Activated CD4-positive, alpha-beta T cell treated with anti-CD3 and anti-CD28 coated beads, Interleukin-2, amount 50 U/mL, for 16 hours (primary cell): ENCODE results near the gene ARL5A.

Experiments used
- DNase-seq: peaks from one replicate; pipeline ENCODE4 v3.0.0-alpha.2; 2020

ARL5A gene

DNA sequence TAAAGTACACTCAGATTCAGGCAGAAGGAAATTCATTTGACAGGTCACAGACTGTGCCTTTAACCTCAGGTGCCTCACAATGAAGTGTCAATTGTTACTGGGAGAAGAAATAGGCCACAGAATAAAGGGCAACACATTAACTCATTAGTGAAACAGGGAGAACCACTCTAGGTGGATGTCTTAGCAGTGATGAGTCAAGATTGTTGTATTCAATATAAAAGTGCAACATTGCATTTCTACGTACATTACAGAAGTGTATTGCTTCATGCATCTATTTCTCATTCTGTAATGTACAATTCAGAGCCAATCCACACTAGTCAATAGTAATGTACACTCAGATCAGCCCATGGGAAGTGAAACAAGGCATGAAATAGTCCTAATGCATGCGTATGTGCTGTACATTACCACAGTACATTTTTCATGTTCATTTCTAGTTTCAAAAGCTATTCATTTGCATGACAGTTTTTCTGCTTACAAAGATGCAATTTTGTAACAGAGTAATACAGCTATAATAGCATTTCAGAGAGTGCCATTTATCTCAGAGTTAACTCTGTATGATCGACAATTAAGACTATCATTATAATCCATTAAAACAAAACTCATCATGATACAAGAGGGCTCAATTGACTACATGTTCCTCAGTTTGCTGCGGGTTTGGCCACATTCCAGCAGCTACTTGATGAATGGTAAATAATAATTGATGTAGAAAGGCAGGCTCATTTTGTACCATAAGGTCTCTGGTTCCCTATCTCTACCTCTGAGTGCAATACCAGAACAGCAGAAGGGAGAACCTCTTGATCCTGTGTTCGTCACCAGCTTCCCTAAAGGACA lies 12.2 kb upstream of the ARL5A start:
- DNase-seq: peak; percentile 36

DNA sequence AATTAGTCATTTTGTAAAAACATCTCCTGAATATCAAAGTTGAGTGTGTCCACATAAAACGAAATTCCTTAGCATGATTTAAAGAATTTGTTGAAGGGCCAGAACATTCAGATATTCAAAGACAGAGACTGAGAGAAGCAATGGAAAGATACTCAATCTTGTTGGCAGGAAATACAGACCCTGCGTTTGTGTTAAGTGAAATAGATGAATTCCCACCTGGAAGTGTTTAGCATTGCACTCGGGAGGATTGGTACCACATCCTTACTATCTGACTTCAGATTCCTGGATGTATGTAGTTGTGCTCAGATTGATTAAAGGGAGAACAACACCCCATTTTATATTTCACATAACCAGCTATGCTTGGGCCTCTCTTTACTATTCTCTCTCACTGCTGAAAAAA lies 9.7 kb upstream of the ARL5A start:
- no peak for DNase-seq

GRCh38 chr2:151833984-151834383 lies 5.8 kb upstream of the ARL5A start:
- no peak for DNase-seq

DNA sequence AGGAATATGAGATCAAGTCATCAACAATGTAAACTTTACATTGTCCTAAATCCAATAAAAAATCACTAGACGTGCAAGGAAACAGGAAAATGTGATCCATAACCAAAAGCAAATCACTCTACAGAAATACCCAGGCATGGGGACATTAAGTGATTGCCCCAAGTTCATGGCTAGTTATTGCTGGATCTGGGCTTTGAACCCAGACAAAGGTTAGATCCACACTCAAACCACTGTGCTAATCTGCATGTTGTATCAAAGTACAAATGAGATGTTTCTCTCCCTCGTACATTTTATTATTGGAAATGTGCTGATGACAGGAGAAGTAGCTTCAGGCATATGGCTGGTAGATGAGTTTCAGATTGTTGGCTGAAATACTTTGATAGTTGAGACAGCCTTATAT lies 2.7 kb upstream of the ARL5A start:
- no peak for DNase-seq

DNA sequence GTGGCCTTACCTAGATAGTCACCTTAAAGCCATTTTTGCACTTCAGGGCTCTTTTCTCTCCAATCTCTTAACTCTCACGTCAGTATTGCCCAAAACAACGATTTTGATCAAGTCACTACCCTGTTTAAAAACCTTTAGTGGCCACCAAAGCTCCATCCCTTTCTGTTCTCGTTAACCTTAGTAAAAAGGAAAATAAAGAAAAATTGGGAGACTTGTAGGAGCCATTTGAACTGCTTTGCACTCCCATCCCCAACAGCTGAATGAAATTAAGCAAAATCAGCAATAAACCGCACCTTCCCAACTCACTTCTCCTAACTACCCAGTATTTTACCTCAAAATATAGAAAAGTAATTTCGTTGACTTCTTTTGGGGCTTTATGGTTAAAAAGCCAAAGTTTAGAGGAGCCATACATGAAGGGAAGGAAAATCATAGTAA lies 686 bp upstream of the ARL5A start:
- no peak for DNase-seq

- DNase-seq: no peak
These were observed 568 bp downstream of the ARL5A start for GRCh38 chr2:151827564-151828142.

- no peak for DNase-seq
These were observed 1.5 kb downstream of the ARL5A start for GRCh38 chr2:151826737-151827157.

GRCh38 chr2:151824886-151825285 lies 3.3 kb downstream of the ARL5A start:
- no peak for DNase-seq

- no peak for DNase-seq
These were observed 4.6 kb downstream of the ARL5A start for GRCh38 chr2:151823651-151824050.

- DNase-seq: peak; percentile 85
These were observed 8.3 kb downstream of the ARL5A start for GRCh38 chr2:151819920-151820319.

DNA sequence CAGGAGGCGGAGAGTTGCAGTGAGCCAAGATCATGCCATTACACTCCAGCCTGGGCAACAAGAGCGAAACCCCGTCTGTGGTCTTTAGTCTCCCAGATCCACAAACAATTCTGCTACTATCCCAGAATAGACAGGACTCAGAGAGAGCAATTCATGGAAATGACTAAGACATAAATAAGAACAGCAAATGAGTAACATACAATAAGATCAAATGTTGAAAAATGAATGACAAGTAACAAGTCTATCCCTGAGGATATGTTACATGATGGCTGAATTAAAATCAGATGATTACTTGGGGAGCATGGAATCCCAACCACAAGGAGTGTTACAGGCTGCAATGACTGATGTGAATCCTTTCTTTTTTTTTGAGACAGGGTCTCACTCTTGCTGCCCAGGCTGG lies 10.3 kb downstream of the ARL5A start:
- DNase-seq: no peak

- no peak for DNase-seq
These were observed 11.4 kb downstream of the ARL5A start for GRCh38 chr2:151816843-151817242.

- DNase-seq: no peak
These were observed 12.3 kb downstream of the ARL5A start for GRCh38 chr2:151815821-151816489.

DNA sequence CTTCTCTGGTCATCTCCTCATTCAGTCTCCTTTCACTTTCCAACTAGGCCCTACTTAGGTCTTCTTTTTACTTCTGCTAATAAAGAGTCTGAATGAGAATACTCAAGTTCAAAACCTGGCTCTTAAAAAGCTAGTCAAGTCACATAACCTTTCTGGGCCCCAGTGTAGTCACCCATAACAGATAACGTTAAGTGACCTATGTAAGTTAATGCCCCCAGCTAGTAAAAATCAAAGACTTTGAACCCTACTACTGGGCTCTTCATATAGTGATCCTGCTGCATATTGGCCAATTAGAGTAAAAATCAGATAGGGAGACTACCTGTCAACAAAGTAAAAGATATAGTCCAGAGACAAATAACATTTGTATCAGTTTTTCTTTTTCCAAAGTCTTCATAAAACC lies 17.7 kb downstream of the ARL5A start:
- no peak for DNase-seq

DNA sequence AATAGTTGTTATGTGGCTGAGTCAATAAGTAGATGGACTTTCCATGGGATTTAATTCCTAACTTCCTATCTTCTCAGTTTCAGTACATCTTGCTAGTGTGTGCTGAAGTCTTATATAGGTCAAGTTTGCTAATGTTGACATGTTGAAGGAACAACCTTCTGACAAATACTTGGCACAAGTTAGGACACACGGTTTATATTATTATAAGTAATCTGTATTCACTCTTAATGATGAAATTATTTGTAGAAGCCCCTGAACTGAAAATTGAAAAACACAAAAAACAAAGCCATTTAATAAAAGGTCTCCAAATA lies 19.2 kb downstream of the ARL5A start:
- DNase-seq: no peak

GRCh38 chr2:151808258-151809072 lies 19.8 kb downstream of the ARL5A start:
- no peak for DNase-seq

DNA sequence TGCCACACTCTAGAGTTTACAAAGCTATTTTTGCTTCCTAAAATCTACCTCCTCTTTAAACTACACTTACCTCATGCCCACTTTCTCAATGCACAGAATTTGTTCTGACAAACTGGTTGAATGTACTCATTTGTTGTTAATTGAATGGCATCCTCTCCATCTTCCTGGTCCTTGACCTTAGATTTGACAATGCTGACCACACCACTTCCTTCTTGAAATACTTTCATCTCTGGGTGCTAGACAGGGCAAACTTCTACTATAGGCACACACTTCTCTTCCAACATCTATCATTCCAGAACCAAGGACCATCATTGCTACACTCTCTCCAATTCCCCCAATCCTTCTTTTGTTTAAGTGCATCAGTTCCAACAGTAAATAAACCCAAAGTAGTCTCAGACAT lies 22.3 kb downstream of the ARL5A start:
- no peak for DNase-seq

DNA sequence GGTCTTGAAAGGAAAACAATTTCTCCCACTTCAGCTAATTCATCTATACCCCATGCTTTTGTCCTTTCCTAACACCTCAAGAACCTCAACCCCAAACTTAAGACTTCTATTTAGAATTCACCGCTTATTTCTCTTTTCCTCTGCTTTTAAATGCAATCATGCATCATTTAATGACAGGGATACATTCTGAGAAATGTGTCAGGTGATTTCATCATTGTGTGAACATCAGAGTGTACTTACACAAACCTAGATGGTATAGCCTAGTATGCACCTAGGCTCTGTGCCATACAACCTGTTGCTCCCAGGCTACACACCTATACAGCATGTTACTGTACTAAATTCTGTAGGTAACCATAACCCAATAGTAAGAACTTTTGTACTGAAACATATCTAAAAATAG lies 22.9 kb downstream of the ARL5A start:
- DNase-seq: no peak

DNA sequence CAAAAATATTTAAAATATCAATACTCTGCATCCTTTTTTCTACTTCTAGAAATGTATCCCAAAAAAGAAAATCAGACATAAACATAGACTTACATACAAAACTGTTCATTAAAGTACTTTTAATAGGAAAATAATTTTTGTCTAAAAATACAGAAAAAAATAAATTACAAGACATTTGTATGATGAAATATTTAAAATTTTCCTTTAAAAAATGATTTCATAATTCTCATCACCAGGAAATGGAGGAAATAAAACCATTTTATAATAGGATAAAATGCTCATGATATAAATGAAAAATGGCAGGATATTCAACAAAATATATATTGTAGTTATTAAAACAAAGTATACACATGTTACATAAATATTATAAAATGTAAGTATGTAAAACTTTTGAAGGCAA lies 24.4 kb downstream of the ARL5A start:
- DNase-seq: no peak

DNA sequence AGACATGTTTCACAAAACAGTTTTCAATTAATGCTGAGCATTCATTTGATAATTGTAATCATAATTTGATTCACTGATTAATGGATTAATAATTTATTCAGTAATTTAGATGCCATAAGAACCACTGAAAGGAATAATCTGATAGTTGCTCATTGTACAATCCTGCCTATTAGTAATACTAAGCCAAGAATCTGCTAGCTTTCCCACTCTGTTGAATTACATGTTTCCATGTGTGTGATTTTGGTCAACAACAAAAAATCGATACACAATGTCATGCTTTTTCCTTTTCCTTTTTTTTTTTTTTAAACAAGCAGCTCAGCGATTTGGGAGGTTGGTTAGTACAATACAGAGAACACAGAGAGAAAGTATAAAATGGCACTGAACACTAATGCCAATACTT lies 25.9 kb downstream of the ARL5A start:
- DNase-seq: no peak

GRCh38 chr2:151799886-151800292 lies 28.3 kb downstream of the ARL5A start:
- no peak for DNase-seq

GRCh38 chr2:151796774-151797173 lies 31.4 kb downstream of the ARL5A start:
- DNase-seq: no peak

DNA sequence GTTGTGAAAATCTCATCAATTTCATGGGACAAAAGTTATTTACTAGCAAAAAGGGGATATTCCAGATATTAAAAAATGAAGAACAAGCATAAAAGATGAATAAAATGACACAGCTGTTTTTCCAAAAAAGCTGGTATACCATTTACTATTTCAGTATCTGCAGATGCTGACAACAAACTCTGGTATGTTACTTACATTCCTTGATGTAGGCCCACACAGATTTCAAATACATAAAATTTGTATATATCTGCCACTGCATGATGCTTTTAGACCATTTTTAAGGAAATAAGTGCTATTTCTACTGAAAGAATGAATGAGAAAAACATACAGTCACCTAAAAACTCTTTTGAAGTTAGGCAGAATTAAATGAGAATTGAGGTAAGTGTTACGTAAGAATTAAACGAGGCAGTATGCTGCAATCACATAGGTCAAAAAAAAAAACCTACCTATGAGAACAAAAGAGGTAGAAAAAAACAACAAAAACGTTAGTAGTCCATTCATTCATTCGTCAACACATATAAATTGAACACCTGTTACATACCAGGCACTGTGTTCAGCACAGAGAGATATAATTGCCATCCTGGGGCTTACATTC lies 32.5 kb downstream of the ARL5A start:
- DNase-seq: no peak
